Stimulated activated CD4-positive, alpha-beta T cell treated with anti-CD3 and anti-CD28 coated beads, Interleukin-12 subunit alpha, Interleukin-12 subunit beta, amount 100 ng/mL, for 4 hours (primary cell): ENCODE measurements around the gene SYNE3.
"Not testable (repeated sequence)": the region's sequence is repeated elsewhere in the genome, so short reads cannot be mapped to it uniquely, and the experiment has no call there.

Source experiments
- DNase-seq: peaks from one replicate; pipeline ENCODE4 v3.0.0-alpha.2; 2020

The SYNE3 gene

GRCh38 chr14:95523051-95523814, 6.8 kb upstream of the SYNE3 start:
- no peak for DNase-seq

DNA sequence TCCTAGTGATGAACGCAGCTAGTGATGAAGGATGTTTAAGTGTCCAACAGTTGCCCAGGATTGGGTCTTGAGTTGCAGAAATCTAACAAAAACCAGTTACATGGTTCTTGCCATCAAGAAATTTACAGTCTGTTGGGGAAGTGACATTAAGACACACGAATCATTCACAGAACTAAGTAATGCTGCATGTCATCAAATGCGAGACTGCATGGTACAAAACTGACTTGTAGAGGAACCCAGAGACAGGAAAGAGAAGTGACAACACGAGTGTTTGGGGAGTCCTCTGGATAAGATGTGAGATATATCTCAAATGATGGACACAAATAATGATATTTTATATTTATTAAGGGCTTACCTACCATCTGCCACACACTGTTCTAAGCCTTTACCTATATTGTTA, 6.1 kb upstream of the SYNE3 start:
- DNase-seq, result no peak

DNA sequence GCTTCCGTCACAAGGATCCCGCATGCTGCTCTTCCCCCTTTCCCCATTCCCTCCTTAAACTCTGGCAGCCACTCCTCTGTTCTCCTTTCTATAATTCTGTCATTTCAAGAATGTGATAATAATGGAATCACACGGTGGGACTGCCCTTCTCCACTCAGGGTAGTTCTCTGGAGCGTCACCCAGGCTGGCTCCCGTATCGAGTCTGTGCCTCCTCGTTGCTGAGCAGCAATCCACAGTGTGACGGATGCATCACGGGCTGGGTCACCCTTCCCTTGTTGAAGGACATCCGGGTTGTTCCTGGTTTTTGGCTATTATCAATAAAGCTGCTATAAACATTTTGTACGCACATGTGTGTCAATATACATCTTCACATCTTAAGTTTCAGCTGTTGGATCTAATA, 5.7 kb upstream of the SYNE3 start:
- DNase-seq, result no peak

GRCh38 chr14:95521001-95521400, 4.6 kb upstream of the SYNE3 start:
- no peak for DNase-seq

DNA sequence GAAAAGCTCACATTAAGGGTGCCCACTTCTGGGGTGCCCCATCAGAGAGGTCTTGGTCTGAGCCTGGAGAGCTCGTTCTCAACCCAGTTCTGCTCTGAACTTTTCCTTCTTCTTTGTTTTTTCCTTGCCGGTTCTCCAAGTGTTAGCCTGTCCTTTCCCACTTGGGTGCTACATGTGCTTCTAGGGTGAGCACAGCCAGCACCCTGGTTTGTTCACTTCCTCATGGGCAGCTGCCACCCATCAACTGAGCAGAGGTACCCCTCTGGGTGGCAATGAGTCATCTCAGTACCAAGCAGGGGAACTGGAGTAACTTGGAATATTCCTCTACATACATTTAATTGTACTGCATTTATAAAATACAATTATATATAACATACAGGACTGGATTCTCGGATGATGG, 3.9 kb upstream of the SYNE3 start:
- DNase-seq, result no peak

GRCh38 chr14:95519699-95520098, 3.2 kb upstream of the SYNE3 start:
- DNase-seq, result peak; percentile 55

DNA sequence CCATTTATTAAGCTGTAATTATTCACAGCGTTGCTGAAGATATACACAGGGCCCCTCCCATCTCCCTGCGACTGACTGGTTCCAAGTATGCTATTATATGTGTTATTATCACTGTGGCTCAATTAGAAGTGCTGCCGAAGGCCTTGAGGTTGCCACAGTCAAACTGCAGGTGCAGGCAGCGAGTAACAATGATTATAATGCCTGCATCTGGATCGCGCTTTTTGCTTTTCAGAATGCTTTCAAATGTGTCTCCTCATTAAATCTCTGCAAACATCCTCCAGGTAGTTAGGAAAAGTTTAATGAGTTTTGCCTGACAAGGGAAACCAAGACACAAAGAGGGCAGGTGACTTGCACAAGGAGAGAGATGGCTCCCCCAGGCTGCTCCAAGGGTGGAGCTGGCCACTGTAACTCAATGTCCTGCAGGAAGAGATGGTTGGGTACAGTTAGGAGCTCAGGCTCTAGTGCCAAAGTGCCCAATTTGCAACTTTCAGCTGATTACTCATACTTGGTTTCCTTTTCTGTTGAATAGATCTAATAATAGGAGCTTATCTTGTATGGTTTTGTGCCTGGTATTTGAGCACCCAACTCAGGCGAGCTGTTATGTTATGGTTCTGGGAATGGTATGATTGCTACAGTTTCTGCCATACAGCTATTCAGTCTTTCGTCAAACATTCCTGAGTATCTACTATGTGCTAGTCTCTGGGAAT, 1.7 kb upstream of the SYNE3 start:
- no peak for DNase-seq

DNA sequence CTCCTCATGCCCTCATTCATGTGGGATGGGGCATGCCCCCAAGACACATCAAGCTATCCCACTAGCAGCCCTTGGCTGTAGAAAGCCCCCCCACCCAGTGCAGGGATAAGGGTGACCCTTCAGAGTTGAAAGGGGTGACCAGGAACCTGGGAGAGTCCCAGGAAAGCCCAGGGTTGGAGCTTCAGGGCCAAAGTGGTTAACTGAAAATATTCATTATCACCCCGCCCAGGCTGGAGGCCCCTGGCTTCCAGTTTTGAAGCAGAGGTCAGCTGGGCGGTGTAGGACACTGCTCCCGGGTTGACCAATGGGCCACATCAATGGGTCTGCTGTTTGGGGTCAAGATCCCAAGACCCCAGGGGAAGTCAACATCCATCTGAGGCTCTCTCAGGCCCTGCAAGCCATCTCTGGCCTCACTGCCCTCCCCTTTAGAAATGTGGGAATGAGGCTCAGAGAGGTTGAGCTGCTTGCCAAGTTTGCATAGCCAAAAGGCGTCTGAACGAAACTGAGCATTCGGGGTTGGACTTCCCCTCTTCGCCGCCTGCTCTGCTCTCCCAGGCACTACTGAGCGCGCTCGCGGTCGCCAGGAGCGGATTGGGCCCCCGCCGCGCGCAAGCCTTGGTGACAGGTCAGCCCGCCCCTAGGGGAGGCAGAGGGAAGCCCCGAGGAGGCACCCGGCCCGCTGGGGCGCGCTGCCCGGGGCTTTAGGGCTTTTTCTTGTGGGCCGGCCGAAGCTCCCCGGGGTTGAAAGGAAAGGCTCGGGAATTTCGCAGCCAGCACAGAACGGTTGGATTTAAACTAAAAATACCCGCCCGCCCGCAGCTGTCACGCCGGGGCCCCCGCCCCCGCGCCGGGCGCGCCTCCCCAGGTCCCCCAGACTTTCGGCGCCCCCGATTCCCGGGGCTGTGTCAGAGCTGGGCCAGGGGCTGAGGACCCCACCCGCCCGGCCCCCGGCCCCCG, 576 bp downstream of the SYNE3 start:
- peak; percentile 76 for DNase-seq

DNA sequence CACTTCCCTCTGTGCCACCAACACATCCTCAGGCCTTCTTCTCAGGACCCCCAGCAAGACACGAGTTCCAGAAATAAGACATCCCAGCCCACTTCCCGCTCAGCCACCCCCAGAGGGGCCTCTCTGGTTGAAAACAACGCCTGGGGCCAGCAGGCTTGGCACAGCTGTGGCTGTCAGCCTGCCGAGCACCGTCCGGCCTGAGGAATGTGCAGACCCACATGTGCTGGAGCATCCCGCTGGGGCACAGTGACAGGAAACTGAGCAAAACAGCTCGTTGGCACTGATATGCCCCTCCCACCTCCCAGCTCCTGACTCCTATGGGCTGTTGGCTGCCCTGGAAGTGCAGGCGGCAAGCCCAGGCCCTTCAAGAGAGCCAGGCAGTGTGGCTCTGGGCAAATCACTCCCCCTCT, 1.4 kb downstream of the SYNE3 start:
- no peak for DNase-seq

GRCh38 chr14:95514131-95515079, 2.0 kb downstream of the SYNE3 start:
- no peak for DNase-seq

GRCh38 chr14:95513291-95513690, 3.2 kb downstream of the SYNE3 start:
- DNase-seq, result no peak

GRCh38 chr14:95511687-95512086, 4.8 kb downstream of the SYNE3 start:
- no peak for DNase-seq

GRCh38 chr14:95510804-95511203, 5.6 kb downstream of the SYNE3 start:
- DNase-seq, result no peak

- DNase-seq, result not testable (repeated sequence)
Observed at GRCh38 chr14:95510344-95510743, 6.1 kb downstream of the SYNE3 start.

GRCh38 chr14:95509495-95509894, 7.0 kb downstream of the SYNE3 start:
- no peak for DNase-seq

DNA sequence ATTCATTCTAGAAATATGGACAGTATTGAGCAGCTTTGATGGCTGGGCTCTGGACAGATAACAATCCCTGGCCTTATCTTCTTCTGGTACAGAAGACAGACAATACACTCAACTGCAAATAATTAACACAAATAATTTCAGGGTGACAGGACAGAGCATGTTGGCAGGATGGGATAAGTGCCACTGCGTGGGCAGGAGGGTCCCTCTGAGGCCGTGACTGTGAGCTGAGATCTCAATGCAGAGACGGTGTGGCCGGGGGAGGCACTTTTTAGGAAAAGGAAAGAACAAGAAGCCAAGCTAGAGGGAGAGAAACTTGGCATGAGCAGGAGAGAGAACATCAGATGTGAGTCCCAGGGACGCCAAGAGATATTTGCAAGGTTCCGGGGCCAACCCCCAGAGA, 8.1 kb downstream of the SYNE3 start:
- DNase-seq, result no peak

DNA sequence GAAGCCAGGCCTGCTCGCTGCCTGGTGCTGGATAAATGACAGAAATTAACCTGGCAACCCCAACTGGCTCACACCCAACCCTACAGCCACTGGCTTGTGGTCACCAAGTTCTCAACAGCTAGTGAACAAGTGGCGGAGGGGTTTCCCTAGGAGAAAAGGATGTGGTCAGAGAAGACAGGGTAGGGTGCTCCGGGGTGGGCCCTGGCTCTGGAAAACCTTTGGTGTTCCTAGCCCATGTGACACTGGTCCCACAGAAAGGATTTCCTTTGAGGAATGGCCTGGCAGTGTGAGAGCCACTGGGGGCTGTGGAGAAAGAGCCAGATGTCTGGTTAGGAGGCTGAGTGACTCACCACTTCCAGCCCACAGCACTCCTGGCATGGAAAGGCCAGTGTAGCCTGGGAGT, 8.7 kb downstream of the SYNE3 start:
- no peak for DNase-seq

- DNase-seq, result no peak
Observed at GRCh38 chr14:95507174-95507573, 9.3 kb downstream of the SYNE3 start.

DNA sequence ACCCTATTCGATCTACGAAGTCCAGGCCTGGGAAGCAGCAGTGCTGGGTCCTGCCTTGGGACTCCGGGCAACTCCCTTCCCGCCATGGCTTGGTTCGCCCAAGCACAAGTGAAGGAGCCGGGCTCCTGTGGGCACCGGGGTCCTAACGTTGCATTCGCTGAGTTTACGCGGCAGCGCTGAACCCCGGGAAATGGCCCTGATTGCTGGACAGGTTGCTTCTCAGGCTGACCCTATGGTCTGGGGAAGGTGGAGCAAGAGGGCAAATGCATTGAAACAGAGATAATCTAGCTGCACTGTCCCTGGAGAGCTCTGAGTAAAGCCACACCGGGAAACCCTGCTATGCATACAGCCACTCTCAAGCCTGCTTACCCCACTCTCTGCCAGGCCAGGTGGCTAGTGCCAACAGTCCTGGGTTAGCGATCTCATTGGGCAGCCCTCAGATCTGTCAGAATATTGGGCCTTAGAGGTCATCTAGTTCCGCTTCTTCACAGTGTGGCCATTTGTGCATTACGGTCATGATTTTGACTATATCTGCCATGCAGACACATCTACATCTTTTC, 11.3 kb downstream of the SYNE3 start:
- DNase-seq, result no peak

GRCh38 chr14:95504135-95505029, 12.1 kb downstream of the SYNE3 start:
- no peak for DNase-seq
